Fibroblast of lung (primary cell): ENCODE measurements around the gene KCNQ2. TPM values are rescaled to one million over a fixed set of nuclear protein-coding genes. Genes with fewer than 3 reads are reported as not detected.

ENCODE experiments used
- DNase-seq, 2 donors: peaks; one replicate each; pipeline versions ENCODE4 v3.0.0 to v3.0.0-alpha.2; 2010; ENCODE audit warnings: low read depth in 2 of 2
- H2AFZ ChIP-seq: 2 replicates; pipeline ENCODE4 v1.5.1; 2012; ENCODE audit warnings: low read length, control low read depth, inconsistent platforms
- H3K27ac ChIP-seq: 2 replicates; pipeline ENCODE4 v1.5.1; 2011; ENCODE audit warnings: low read length, control low read depth; ENCODE audit not compliant: insufficient read depth
- H3K27me3 ChIP-seq: 2 replicates; pipeline ENCODE4 v1.5.1; 2011; ENCODE audit warnings: mild to moderate bottlenecking, low read length; ENCODE audit not compliant: control insufficient read depth, insufficient read depth
- H3K36me3 ChIP-seq: 2 replicates; pipeline ENCODE4 v1.5.1; 2011; ENCODE audit warnings: low read length; ENCODE audit not compliant: control insufficient read depth, insufficient read depth
- H3K4me1 ChIP-seq: 2 replicates; pipeline ENCODE4 v1.5.1; 2011; ENCODE audit warnings: low read length; ENCODE audit not compliant: control insufficient read depth, insufficient read depth; ENCODE audit errors: extremely low read depth
- H3K4me2 ChIP-seq: 2 replicates; pipeline ENCODE4 v1.5.1; 2011; ENCODE audit warnings: low read length, control low read depth; ENCODE audit not compliant: insufficient read depth; ENCODE audit errors: extremely low read depth
- H3K4me3 ChIP-seq, 4 experiments: fragments of 200-600 bp in 1 of 4; sonication (generic) in 1 of 4; replicated peaks in 1 of 4; 2 replicates each; pipeline ENCODE4 v1.5.1; 2011 to 2016; ENCODE audit warnings: low read length in 4 of 4, low read depth in 3 of 4, mild to moderate bottlenecking in 3 of 4, control low read depth in 2 of 4, inconsistent platforms in 1 of 4, mixed read lengths in 1 of 4; ENCODE audit not compliant: insufficient read depth in 1 of 4; ENCODE audit errors: control extremely low read depth in 1 of 4
- H3K79me2 ChIP-seq: 2 replicates; pipeline ENCODE4 v1.5.1; 2012; ENCODE audit warnings: mild to moderate bottlenecking, low read length, inconsistent platforms; ENCODE audit not compliant: control insufficient read depth, insufficient read depth
- H3K9ac ChIP-seq: 2 replicates; pipeline ENCODE4 v1.5.1; 2011; ENCODE audit warnings: mild to moderate bottlenecking, low read length, control low read depth; ENCODE audit not compliant: insufficient read depth
- H3K9me3 ChIP-seq: 2 replicates; pipeline ENCODE4 v1.5.1; 2012; ENCODE audit warnings: low read depth, low read length; ENCODE audit not compliant: control insufficient read depth, insufficient read depth
- H4K20me1 ChIP-seq: 2 replicates; pipeline ENCODE4 v1.5.1; 2011; ENCODE audit warnings: low read length; ENCODE audit not compliant: control insufficient read depth, insufficient read depth; ENCODE audit errors: extremely low read depth
- CTCF ChIP-seq, 2 donors: IDR thresholded peaks in 1 of 2; conservative IDR thresholded peaks in 1 of 2; 1 replicate in 1 of 2; 2 replicates in 1 of 2; pipeline ENCODE4 v1.5.1; 2011 to 2012; ENCODE audit warnings: low read length in 2 of 2, control low read depth in 1 of 2, inconsistent platforms in 1 of 2, low read depth in 1 of 2, mild to moderate bottlenecking in 1 of 2
- EZH2 ChIP-seq: IDR thresholded peaks from 2 replicates; pipeline ENCODE4 v1.5.1; 2012; ENCODE audit warnings: low read length, control low read depth, mild to moderate bottlenecking; ENCODE audit errors: missing control alignments
- polyA plus RNA-seq, 2 donors: library from polyadenylated mRNA; depleted of rRNA in 1 of 2; stranded (reverse) in 1 of 2; unstranded in 1 of 2; fragments of >200 nt; gene quantifications; 2 replicates each; pipeline ENCODE4 v1.2.1, GENCODE V29; 2011 to 2012; ENCODE audit warnings: missing spikeins in 1 of 2
- total RNA-seq: library from RNA; depleted of rRNA; stranded (reverse); fragments of >200 nt; gene quantifications from 2 replicates; pipeline ENCODE4 v1.2.1, GENCODE V29; 2014

Gene KCNQ2
- total and polyA plus RNA-seq, 2 donors (not counting 1 experiment from before 2014, with no cell fraction given): not detected

- Histone ChIP-seq H3K27ac (no peak overlapping the region), H3K4me2 (no peak overlapping the region), H3K27me3 (no peaks in the 10 kb centered on the region), H3K79me2 (no peaks in the 10 kb centered on the region), H3K9me3 (no peaks in the 10 kb centered on the region), H3K9ac (no peak overlapping the region), H3K4me3 (no peak overlapping the region), H3K36me3 (no peaks in the 10 kb centered on the region), H4K20me1 (no peaks in the 10 kb centered on the region), H3K4me1 (no peaks in the 10 kb centered on the region), H2AFZ (no peak overlapping the region)
- no peak for DNase-seq
- TF ChIP-seq CTCF (conservative IDR thresholded peaks at IDR 0.05 in 1 of 2, IDR thresholded peaks at IDR 0.05 in 1 of 2; ENCODE audit: low read depth in 1 of 2, low read length in 2 of 2) (no peak), EZH2 (no peak)
Measured at GRCh38 chr20:63402860-63403220, 69.6 kb downstream of the KCNQ2 start.

- H3K9ac ChIP-seq: no peak overlapping the region
- no peaks in the 10 kb centered on the region for H4K20me1 ChIP-seq
- no peak overlapping the region for H3K4me2 ChIP-seq
- TF ChIP-seq EZH2 (no peak), CTCF (conservative IDR thresholded peaks at IDR 0.05 in 1 of 2, IDR thresholded peaks at IDR 0.05 in 1 of 2; ENCODE audit: low read depth in 1 of 2, low read length in 2 of 2) (no peak)
- no peak overlapping the region for H2AFZ ChIP-seq
- H3K36me3 ChIP-seq: no peaks in the 10 kb centered on the region
- H3K79me2 ChIP-seq: no peaks in the 10 kb centered on the region
- no peak overlapping the region for H3K27ac ChIP-seq
- H3K4me3 ChIP-seq: no peak overlapping the region
- H3K9me3 ChIP-seq: no peaks in the 10 kb centered on the region
- DNase-seq: no peak
- H3K27me3 ChIP-seq: no peaks in the 10 kb centered on the region
- H3K4me1 ChIP-seq: no peaks in the 10 kb centered on the region
Measured at GRCh38 chr20:63402181-63402859, 70.1 kb downstream of the KCNQ2 start.

GRCh38 chr20:63401384-63402110 is 70.9 kb downstream of the KCNQ2 start:
- H2AFZ ChIP-seq: no peak overlapping the region
- H3K4me1 ChIP-seq: no peaks in the 10 kb centered on the region
- no peak overlapping the region for H3K4me3 ChIP-seq
- TF ChIP-seq EZH2 (no peak), CTCF (conservative IDR thresholded peaks at IDR 0.05 in 1 of 2, IDR thresholded peaks at IDR 0.05 in 1 of 2; ENCODE audit: low read depth in 1 of 2, low read length in 2 of 2) (no peak)
- H3K79me2 ChIP-seq: no peaks in the 10 kb centered on the region
- H3K27me3 ChIP-seq: no peaks in the 10 kb centered on the region
- no peaks in the 10 kb centered on the region for H4K20me1 ChIP-seq
- H3K27ac ChIP-seq: no peak overlapping the region
- H3K9ac ChIP-seq: no peak overlapping the region
- no peak overlapping the region for H3K4me2 ChIP-seq
- no peaks in the 10 kb centered on the region for H3K9me3 ChIP-seq
- no peak for DNase-seq
- H3K36me3 ChIP-seq: no peaks in the 10 kb centered on the region
